Uterus (tissue), 2 donors: ENCODE data around the gene DBF4.

Experiments
- CTCF ChIP-seq, 4 experiments: fragments of 200-600 bp in 2 of 4; fragments of 450-650 bp in 2 of 4; sonication (generic) in 2 of 4; IDR thresholded peaks; one replicate each; pipeline ENCODE4 v1.5.1; 2016 to 2019; ENCODE audit warnings: antibody characterized with exemption in 4 of 4, mild to moderate bottlenecking in 2 of 4, moderate library complexity in 1 of 4
- POLR2A ChIP-seq, 2 donors: fragments of 450-650 bp; IDR thresholded peaks; one replicate each; pipeline ENCODE4 v1.6.1; 2016; ENCODE audit warnings: antibody characterized with exemption in 2 of 2, mild to moderate bottlenecking in 1 of 2, moderate library complexity in 1 of 2

DNA sequence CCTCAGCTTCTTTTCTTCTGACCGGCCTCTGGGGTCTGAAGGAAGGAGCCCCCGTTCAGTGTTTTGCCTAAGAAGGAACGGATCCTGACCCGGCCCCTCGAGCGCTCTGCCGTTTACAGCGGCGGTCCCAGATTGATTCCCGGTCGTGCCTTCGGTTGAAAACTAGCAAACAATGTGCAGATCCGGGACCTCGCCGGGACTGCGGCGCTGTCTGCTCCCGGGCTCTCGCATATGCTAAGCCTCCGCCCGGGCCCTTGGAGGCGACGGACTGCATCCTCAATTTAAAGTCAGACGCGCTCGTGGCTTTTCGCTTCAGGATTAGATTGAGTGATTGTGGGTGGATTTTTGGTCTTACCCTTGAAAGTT, 559 bp downstream of the DBF4 start:
- TF ChIP-seq CTCF (IDR thresholded peaks at IDR 0.05) (no peak), POLR2A (IDR thresholded peaks at IDR 0.05) (no peak)
